ENCODE measurements around the gene RAB44.

RAB44 gene

GRCh38 chr6:36733300-36733699, 35.7 kb downstream of the RAB44 start:
- DNase-seq: no peak

GRCh38 chr6:36734486-36735060, 36.9 kb downstream of the RAB44 start:
- no peak for DNase-seq

GRCh38 chr6:36735110-36736071, 37.8 kb downstream of the RAB44 start:
- no peak for DNase-seq

GRCh38 chr6:36737043-36737785, 39.6 kb downstream of the RAB44 start:
- no peak for DNase-seq

GRCh38 chr6:36738108-36738507, 40.5 kb downstream of the RAB44 start:
- DNase-seq: no peak

- DNase-seq: no peak
Observed at GRCh38 chr6:36739947-36740817, 42.6 kb downstream of the RAB44 start.

- no peak for DNase-seq
Observed at GRCh38 chr6:36740818-36741179, 43.2 kb downstream of the RAB44 start.

- no peak for DNase-seq
Observed at GRCh38 chr6:36742146-36742545, 44.5 kb downstream of the RAB44 start.

- no peak for DNase-seq
Observed at GRCh38 chr6:36743032-36743431, 45.4 kb downstream of the RAB44 start.

- DNase-seq: no peak
Observed at GRCh38 chr6:36743538-36744303, 46.1 kb downstream of the RAB44 start.

- DNase-seq: no peak
Observed at GRCh38 chr6:36744304-36744673, 46.7 kb downstream of the RAB44 start.

- no peak for DNase-seq
Observed at GRCh38 chr6:36745283-36745682, 47.7 kb downstream of the RAB44 start.

- DNase-seq: no peak
Observed at GRCh38 chr6:36745836-36746235, 48.2 kb downstream of the RAB44 start.

GRCh38 chr6:36746251-36746650, 48.6 kb downstream of the RAB44 start:
- no peak for DNase-seq

GRCh38 chr6:36749829-36750489, 52.3 kb downstream of the RAB44 start:
- DNase-seq: no peak

GRCh38 chr6:36751091-36751490, 53.5 kb downstream of the RAB44 start:
- no peak for DNase-seq

GRCh38 chr6:36751833-36752186, 54.2 kb downstream of the RAB44 start:
- DNase-seq: no peak

GRCh38 chr6:36752187-36752885, 54.7 kb downstream of the RAB44 start:
- no peak for DNase-seq

GRCh38 chr6:36752886-36753506, 55.4 kb downstream of the RAB44 start:
- DNase-seq: no peak

GRCh38 chr6:36753671-36754405, 56.2 kb downstream of the RAB44 start:
- no peak for DNase-seq

Measured in activated CD4-positive, CD25-positive, alpha-beta regulatory T cell treated with anti-CD3 and anti-CD28 coated beads, Interleukin-2, amount 50 U/mL, for 72 hours (primary cell).